Immature natural killer cell (primary cell): ENCODE results near the gene NDC80. TPM values are rescaled to one million over a fixed set of nuclear protein-coding genes. Genes with fewer than 3 reads are reported as not detected.

Experiments used
- polyA plus RNA-seq, 3 donors: library from polyadenylated mRNA; unstranded; fragments of 300-500 nt; fragmentation: Illumina TruSeq; gene quantifications; one replicate each; pipeline ENCODE4 v1.2.3, GENCODE V29; 2021

NDC80 gene
- polyA plus RNA-seq, 3 donors from 2014 or later: 1.6 to 2.7 (median 2.6) TPM

Other genes with a start within 250 kb of the NDC80 start
- 10 to 100 TPM in 1 of 3 donors, 1 to 10 TPM in 2; 6.0 to 12.0 (median 6.8) TPM for gene METTL4, start 52 bp upstream of the NDC80 start, polyA plus RNA-seq
- 10 to 100 TPM; 13.9 to 31.0 (median 17.8) TPM for gene SMCHD1, start 84.2 kb downstream of the NDC80 start, polyA plus RNA-seq